ENCODE data around the gene CACNA1C.

Gene CACNA1C

DNA sequence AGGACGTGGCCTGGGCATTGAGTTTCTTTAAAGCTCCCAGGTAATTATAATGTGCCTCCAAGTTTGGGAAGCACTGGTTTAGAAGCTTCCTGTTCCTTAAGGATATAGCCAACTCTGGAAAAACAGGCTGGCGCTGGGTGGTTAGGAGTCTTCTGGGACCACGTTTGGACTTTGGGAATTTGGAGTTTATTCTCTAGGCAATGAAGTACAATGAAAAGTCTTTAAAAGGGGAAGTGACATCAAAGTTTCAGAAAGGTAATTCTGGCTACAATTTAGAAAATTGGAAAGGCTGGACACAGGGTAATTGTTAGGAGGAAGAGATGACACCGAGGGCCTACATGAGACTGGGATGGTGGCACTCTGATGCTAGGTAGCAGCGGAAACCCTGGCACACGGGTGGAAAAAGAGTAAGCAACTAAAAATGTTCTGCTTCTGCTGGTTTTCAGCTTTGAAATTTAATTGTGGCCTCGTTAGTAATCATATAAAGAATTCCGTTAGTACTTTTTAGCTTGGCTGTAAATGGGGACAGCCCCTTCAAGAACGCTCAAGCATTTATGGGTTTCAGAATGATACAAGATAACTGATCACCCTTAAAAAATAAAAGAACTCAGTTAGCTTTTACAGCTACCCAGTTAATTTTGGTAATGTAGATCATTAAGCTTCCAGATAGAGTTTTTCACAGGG, 35.8 kb upstream of the CACNA1C start:
- no peaks in the 10 kb centered on the region for H3K36me3 ChIP-seq (ENCODE audit: control insufficient read depth in 2 of 2, insufficient read depth in 2 of 2, low read length in 2 of 2)
- H3K9me3 ChIP-seq (ENCODE audit: control insufficient read depth in 2 of 2, low read length in 2 of 2) = no peaks in the 10 kb centered on the region
- no peak overlapping the region for H3K9ac ChIP-seq (ENCODE audit: low read depth in 1 of 2, low read length in 2 of 2)
- H3K27me3 ChIP-seq (ENCODE audit: control insufficient read depth in 2 of 2, insufficient read depth in 2 of 2, low read length in 2 of 2) = no peaks in the 10 kb centered on the region
- H3K4me1 ChIP-seq (ENCODE audit: control insufficient read depth in 2 of 2, insufficient read depth in 2 of 2, low read length in 2 of 2) = no peaks in the 10 kb centered on the region
- no peak overlapping the region for H3K27ac ChIP-seq (ENCODE audit: low read depth in 2 of 2, low read length in 2 of 2)
- H3K4me3 ChIP-seq (ENCODE audit: low read length in 2 of 2) = no peak overlapping the region

DNA sequence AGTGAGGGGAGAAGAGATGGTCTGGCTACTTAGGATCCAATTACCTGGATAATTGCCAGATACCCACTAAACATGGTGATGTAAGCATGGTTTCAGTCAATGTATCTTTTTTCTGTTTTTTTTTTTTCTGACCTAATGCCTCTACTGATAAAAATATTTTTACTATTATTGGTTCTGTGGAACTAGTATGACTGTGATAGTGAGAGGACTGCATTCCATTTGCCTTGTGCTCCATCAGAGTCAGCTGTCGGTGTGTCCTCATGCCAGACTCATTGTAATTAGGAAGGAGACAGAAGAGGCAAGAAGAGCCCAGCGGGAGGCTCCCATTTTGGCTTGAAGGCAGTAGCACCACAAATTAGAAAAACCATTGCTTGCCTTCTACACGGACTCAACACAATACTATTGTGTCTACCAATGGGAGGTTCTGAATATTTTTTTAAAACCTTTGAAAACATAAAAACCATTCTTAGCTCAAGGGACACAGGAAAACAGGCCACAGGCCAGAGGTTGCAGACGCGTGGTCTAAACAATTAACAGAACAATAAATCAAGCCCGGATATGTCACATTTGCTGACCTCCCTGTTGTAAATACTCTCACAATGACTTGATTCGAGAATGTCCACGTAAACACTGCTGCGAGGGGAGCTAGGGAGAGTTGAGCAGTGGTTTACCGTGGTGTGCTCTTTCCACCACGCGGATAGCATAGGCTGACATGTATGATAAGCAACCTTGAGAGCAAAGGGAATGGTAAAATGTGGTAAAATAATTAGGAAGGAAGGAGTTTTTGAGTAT, 35.0 kb upstream of the CACNA1C start:
- no peaks in the 10 kb centered on the region for H3K36me3 ChIP-seq (ENCODE audit: control insufficient read depth in 2 of 2, insufficient read depth in 2 of 2, low read length in 2 of 2)
- no peak overlapping the region for H3K27ac ChIP-seq (ENCODE audit: low read depth in 2 of 2, low read length in 2 of 2)
- H3K27me3 ChIP-seq (ENCODE audit: control insufficient read depth in 2 of 2, insufficient read depth in 2 of 2, low read length in 2 of 2) = no peaks in the 10 kb centered on the region
- H3K9me3 ChIP-seq (ENCODE audit: control insufficient read depth in 2 of 2, low read length in 2 of 2) = no peaks in the 10 kb centered on the region
- no peak overlapping the region for H3K4me3 ChIP-seq (ENCODE audit: low read length in 2 of 2)
- H3K4me1 ChIP-seq (ENCODE audit: control insufficient read depth in 2 of 2, insufficient read depth in 2 of 2, low read length in 2 of 2) = no peaks in the 10 kb centered on the region
- H3K9ac ChIP-seq (ENCODE audit: low read depth in 1 of 2, low read length in 2 of 2) = no peak overlapping the region

DNA sequence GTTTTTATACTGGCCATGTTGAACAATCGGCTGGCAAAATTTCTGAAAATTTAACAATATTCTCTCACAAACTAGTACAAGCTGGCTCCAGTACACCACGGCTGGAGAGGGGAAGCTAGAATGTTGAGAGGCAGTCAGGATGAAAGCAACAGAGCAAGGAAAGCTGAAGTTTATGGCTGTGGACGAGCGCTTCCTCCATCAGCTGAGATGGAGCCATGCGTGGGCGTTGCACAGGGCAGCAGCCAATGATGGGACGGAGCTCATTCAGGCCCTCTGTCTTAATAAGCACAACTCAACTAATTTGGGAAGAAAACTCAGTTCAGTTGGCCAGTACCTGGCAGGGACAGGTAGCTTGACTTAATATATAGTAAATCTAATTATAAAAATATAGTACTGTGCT, 34.4 kb upstream of the CACNA1C start:
- Histone ChIP-seq H3K4me3 (ENCODE audit: low read length in 2 of 2) (no peak overlapping the region), H3K27ac (ENCODE audit: low read depth in 2 of 2, low read length in 2 of 2) (no peak overlapping the region), H3K4me1 (ENCODE audit: control insufficient read depth in 2 of 2, insufficient read depth in 2 of 2, low read length in 2 of 2) (no peaks in the 10 kb centered on the region), H3K9me3 (ENCODE audit: control insufficient read depth in 2 of 2, low read length in 2 of 2) (no peaks in the 10 kb centered on the region), H3K9ac (ENCODE audit: low read depth in 1 of 2, low read length in 2 of 2) (no peak overlapping the region), H3K36me3 (ENCODE audit: control insufficient read depth in 2 of 2, insufficient read depth in 2 of 2, low read length in 2 of 2) (no peaks in the 10 kb centered on the region), H3K27me3 (ENCODE audit: control insufficient read depth in 2 of 2, insufficient read depth in 2 of 2, low read length in 2 of 2) (no peaks in the 10 kb centered on the region)

DNA sequence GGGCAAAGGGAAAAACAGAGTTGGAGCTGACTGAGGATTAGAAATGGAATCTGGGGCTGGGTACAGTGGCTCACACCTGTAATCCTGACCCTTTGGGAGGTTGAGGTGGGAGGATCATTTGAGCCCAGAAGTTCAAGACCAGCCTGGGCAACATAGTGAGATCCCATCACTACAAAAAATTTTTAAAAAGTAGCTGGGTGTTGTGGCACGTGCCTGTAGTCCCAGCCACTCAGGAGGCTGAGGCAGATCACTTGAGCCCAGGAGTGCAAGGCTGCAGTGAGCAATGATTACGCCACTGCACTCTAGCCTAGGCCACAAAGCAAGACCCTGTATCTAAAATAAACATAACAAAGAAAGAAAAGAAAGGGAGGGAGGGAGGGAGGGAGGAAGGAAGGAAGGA, 33.7 kb upstream of the CACNA1C start:
- no peak overlapping the region for H3K9ac ChIP-seq (ENCODE audit: low read depth in 1 of 2, low read length in 2 of 2)
- H3K27me3 ChIP-seq (ENCODE audit: control insufficient read depth in 2 of 2, insufficient read depth in 2 of 2, low read length in 2 of 2) = no peaks in the 10 kb centered on the region
- H3K4me1 ChIP-seq (ENCODE audit: control insufficient read depth in 2 of 2, insufficient read depth in 2 of 2, low read length in 2 of 2) = no peaks in the 10 kb centered on the region
- no peak overlapping the region for H3K27ac ChIP-seq (ENCODE audit: low read depth in 2 of 2, low read length in 2 of 2)
- H3K9me3 ChIP-seq (ENCODE audit: control insufficient read depth in 2 of 2, low read length in 2 of 2) = no peaks in the 10 kb centered on the region
- no peak overlapping the region for H3K4me3 ChIP-seq (ENCODE audit: low read length in 2 of 2)
- H3K36me3 ChIP-seq (ENCODE audit: control insufficient read depth in 2 of 2, insufficient read depth in 2 of 2, low read length in 2 of 2) = no peaks in the 10 kb centered on the region

DNA sequence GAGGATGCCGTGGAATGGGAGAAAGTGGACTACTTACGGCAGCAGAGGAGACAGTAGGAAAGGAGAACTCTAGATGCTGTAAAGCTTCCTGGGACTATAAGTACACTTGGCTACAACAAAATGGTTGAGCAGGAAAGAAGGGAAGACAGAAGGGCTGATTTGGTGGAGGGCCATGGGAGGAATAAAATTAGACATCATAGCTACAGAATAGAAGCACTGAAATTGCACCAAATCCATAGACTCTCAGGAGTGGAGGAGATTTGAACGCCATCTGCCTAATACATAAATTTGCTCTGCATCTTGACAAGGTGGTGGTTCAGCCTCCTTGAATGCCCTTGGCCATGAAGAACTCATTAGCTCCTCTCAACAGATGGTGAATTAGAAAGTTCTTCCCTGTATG, 32.3 kb upstream of the CACNA1C start:
- no peak overlapping the region for H3K4me3 ChIP-seq (ENCODE audit: low read length in 2 of 2)
- H3K9ac ChIP-seq (ENCODE audit: low read depth in 1 of 2, low read length in 2 of 2) = no peak overlapping the region
- H3K9me3 ChIP-seq (ENCODE audit: control insufficient read depth in 2 of 2, low read length in 2 of 2) = no peaks in the 10 kb centered on the region
- no peaks in the 10 kb centered on the region for H3K27me3 ChIP-seq (ENCODE audit: control insufficient read depth in 2 of 2, insufficient read depth in 2 of 2, low read length in 2 of 2)
- H3K36me3 ChIP-seq (ENCODE audit: control insufficient read depth in 2 of 2, insufficient read depth in 2 of 2, low read length in 2 of 2) = no peaks in the 10 kb centered on the region
- H3K27ac ChIP-seq (ENCODE audit: low read depth in 2 of 2, low read length in 2 of 2) = no peak overlapping the region
- no peaks in the 10 kb centered on the region for H3K4me1 ChIP-seq (ENCODE audit: control insufficient read depth in 2 of 2, insufficient read depth in 2 of 2, low read length in 2 of 2)

DNA sequence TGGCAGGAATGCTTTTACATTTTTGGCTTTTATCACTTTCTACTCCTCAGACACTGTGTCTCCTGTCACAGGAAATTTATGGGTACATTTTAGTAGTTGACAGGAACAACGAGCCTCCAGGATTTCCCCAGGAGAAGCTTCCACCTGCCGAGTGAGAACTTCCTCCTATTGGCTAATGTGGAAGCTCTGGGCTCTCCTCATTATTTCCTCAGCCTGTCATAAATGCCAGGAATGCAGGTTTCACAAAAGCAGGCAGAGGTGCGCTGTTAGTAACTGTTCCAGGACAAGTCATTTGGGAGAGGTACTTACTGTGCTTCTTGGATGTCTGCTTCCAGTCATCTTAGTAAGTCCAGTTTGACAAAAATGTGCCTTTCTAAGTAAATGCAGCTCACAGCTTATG, 29.4 kb upstream of the CACNA1C start:
- H3K4me3 ChIP-seq (ENCODE audit: low read length in 2 of 2) = no peak overlapping the region
- H3K4me1 ChIP-seq (ENCODE audit: control insufficient read depth in 2 of 2, insufficient read depth in 2 of 2, low read length in 2 of 2) = no peaks in the 10 kb centered on the region
- no peak overlapping the region for H3K27ac ChIP-seq (ENCODE audit: low read depth in 2 of 2, low read length in 2 of 2)
- no peaks in the 10 kb centered on the region for H3K36me3 ChIP-seq (ENCODE audit: control insufficient read depth in 2 of 2, insufficient read depth in 2 of 2, low read length in 2 of 2)
- H3K9me3 ChIP-seq (ENCODE audit: control insufficient read depth in 2 of 2, low read length in 2 of 2) = no peaks in the 10 kb centered on the region
- H3K27me3 ChIP-seq (ENCODE audit: control insufficient read depth in 2 of 2, insufficient read depth in 2 of 2, low read length in 2 of 2) = no peaks in the 10 kb centered on the region
- no peak overlapping the region for H3K9ac ChIP-seq (ENCODE audit: low read depth in 1 of 2, low read length in 2 of 2)

DNA sequence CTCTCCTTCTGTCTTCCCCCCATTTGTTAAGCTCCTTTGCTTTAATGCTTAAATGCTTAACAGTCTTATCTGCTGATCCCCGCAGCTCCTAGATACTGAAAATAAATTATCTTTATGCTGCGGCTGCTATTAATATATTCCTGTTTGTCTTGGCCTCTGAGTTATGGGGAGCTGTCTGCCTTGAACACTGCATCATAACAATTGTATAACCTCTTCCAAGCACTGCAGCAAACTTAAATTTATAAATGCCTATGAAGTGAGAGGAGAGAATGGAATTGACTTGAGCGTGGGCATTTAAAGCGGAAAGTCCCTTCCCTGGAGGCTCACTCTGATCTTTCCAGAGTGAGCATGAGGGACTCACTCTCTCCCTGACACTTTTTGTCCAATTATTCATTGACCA, 25.4 kb upstream of the CACNA1C start:
- Histone ChIP-seq H3K36me3 (ENCODE audit: control insufficient read depth in 2 of 2, insufficient read depth in 2 of 2, low read length in 2 of 2) (no peaks in the 10 kb centered on the region), H3K4me1 (ENCODE audit: control insufficient read depth in 2 of 2, insufficient read depth in 2 of 2, low read length in 2 of 2) (no peaks in the 10 kb centered on the region), H3K9ac (ENCODE audit: low read depth in 1 of 2, low read length in 2 of 2) (no peak overlapping the region), H3K9me3 (ENCODE audit: control insufficient read depth in 2 of 2, low read length in 2 of 2) (no peaks in the 10 kb centered on the region), H3K27me3 (ENCODE audit: control insufficient read depth in 2 of 2, insufficient read depth in 2 of 2, low read length in 2 of 2) (peaks cover 0 to 2% of the 10 kb centered on the region in 2 donors), H3K27ac (ENCODE audit: low read depth in 2 of 2, low read length in 2 of 2) (no peak overlapping the region), H3K4me3 (ENCODE audit: low read length in 2 of 2) (no peak overlapping the region)

DNA sequence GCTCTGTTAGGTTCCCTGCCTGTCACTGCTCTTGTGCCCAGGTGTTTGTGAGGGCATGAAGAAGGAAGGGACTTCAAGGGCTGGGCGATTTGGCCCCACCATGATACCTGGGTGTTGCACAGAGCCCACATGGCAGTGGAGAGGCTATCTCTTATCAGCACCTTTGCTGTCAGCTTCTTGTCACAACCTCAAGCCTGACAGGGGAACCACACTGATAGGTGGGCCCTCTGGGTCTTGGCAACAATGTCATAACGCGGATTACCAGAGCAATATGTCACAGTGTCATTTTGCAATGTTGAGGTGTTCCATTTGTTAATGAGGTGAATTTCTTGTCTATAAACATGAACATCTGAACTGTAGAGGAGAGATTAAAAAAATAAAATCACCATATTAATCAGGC, 22.9 kb upstream of the CACNA1C start:
- H3K4me1 ChIP-seq (ENCODE audit: control insufficient read depth in 2 of 2, insufficient read depth in 2 of 2, low read length in 2 of 2) = peaks cover 2 to 3% of the 10 kb centered on the region in 2 donors
- no peak overlapping the region for H3K27ac ChIP-seq (ENCODE audit: low read depth in 2 of 2, low read length in 2 of 2)
- no peak overlapping the region for H3K9ac ChIP-seq (ENCODE audit: low read depth in 1 of 2, low read length in 2 of 2)
- H3K27me3 ChIP-seq (ENCODE audit: control insufficient read depth in 2 of 2, insufficient read depth in 2 of 2, low read length in 2 of 2) = peaks cover 0 to 5% of the 10 kb centered on the region in 2 donors
- no peaks in the 10 kb centered on the region for H3K36me3 ChIP-seq (ENCODE audit: control insufficient read depth in 2 of 2, insufficient read depth in 2 of 2, low read length in 2 of 2)
- no peak overlapping the region for H3K4me3 ChIP-seq (ENCODE audit: low read length in 2 of 2)
- H3K9me3 ChIP-seq (ENCODE audit: control insufficient read depth in 2 of 2, low read length in 2 of 2) = no peaks in the 10 kb centered on the region

DNA sequence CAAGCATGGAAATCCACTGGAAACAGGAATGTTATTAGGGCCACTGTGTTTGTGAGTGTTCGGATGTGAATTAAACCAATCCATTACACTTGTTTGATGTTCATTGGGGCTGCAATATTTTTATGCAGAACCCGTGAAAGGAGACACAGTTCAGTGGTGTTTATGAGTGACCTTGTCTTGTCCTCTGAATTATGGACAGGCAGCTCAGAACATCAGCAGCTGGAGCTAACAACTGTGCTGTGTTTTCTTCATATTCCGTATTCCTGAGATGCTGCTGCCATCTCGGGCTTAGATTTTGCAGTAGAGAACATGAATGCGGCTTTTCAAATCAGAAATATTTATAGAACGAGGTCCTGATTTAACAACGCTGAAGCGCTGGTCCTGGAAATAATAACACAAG, 20.3 kb upstream of the CACNA1C start:
- H3K27ac ChIP-seq (ENCODE audit: low read depth in 2 of 2, low read length in 2 of 2) = no peak overlapping the region
- H3K36me3 ChIP-seq (ENCODE audit: control insufficient read depth in 2 of 2, insufficient read depth in 2 of 2, low read length in 2 of 2) = no peaks in the 10 kb centered on the region
- no peaks in the 10 kb centered on the region for H3K9me3 ChIP-seq (ENCODE audit: control insufficient read depth in 2 of 2, low read length in 2 of 2)
- peaks cover 3 to 10% of the 10 kb centered on the region in 2 donors for H3K27me3 ChIP-seq (ENCODE audit: control insufficient read depth in 2 of 2, insufficient read depth in 2 of 2, low read length in 2 of 2)
- no peak overlapping the region for H3K4me3 ChIP-seq (ENCODE audit: low read length in 2 of 2)
- peaks cover 3 to 8% of the 10 kb centered on the region in 2 donors for H3K4me1 ChIP-seq (ENCODE audit: control insufficient read depth in 2 of 2, insufficient read depth in 2 of 2, low read length in 2 of 2)
- H3K9ac ChIP-seq (ENCODE audit: low read depth in 1 of 2, low read length in 2 of 2) = no peak overlapping the region

DNA sequence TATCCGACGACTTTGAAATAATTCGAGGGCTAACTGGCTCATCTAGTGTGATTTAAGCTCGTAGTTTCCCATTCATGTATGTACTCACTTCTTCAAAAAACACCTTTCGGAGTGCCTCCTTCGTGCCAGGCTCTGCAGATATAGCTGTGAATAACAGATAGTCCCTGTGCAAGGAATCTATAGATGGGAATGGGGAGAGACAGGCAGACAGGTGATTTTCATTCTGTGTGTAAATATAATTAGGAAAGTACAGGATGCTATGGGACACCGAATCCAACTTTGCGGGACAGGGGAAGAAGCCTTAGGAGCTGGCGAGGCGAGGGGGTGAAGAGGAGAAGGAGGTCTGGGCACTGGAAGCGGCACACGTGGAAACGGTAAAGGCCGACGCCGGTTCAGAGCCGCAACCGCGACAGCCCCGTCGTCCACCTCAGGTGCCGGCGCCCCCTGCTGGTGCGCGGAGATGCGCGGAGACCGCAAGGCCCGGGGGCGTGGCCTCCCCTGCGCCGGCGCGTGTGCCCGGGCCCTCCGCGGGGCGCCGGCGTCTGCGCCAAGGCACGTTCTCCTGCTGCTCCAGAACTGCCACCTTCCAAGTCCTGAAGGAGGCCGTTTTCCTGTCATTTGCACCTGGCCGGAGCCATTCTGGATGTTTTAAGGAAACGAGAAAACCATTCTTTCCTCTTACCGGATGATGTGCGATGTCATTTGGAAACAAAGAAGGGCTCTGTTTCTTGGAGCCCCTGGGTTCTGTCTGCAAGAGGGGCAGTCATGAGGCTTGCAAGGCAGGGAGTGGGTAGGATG, 18.0 kb upstream of the CACNA1C start:
- Histone ChIP-seq H3K36me3 (ENCODE audit: control insufficient read depth in 2 of 2, insufficient read depth in 2 of 2, low read length in 2 of 2) (no peaks in the 10 kb centered on the region), H3K9me3 (ENCODE audit: control insufficient read depth in 2 of 2, low read length in 2 of 2) (no peaks in the 10 kb centered on the region), H3K27ac (ENCODE audit: low read depth in 2 of 2, low read length in 2 of 2) (no peak overlapping the region), H3K4me1 (ENCODE audit: control insufficient read depth in 2 of 2, insufficient read depth in 2 of 2, low read length in 2 of 2) (peaks cover 3 to 8% of the 10 kb centered on the region in 2 donors), H3K9ac (ENCODE audit: low read depth in 1 of 2, low read length in 2 of 2) (no peak overlapping the region), H3K4me3 (ENCODE audit: low read length in 2 of 2) (peak overlapping the region; percentile 38 to 61), H3K27me3 (ENCODE audit: control insufficient read depth in 2 of 2, insufficient read depth in 2 of 2, low read length in 2 of 2) (peaks cover 5 to 10% of the 10 kb centered on the region in 2 donors)
